Suppressor macrophage (primary cell): ENCODE results near the gene CPE.
"Not testable (repeated sequence)": the region's sequence is repeated elsewhere in the genome, so short reads cannot be mapped to it uniquely, and the experiment has no call there.

Source experiments
- DNase-seq, 4 experiments: peaks; one replicate each; pipeline ENCODE4 v3.0.0-alpha.2; 2020 to 2022
- total RNA-seq, 17 experiments: gene quantifications; one replicate each; lab custom pipeline; 2026; ENCODE audit warnings: mixed read lengths in 6 of 17, inconsistent platforms in 3 of 17; lab: John Stamatoyannopoulos, UW

CPE gene
- 0.31 to 12.6 (median 5.9) reads per million in 17 experiments for total RNA-seq

- peak; percentile 78 to 88 (median 83) for DNase-seq
Observed at GRCh38 chr4:165378745-165379677, at the start of gene CPE. Gene CPE (plus strand): TSS chr4:165379008. CDS start chr4:165379222, 214 bp downstream.

- DNase-seq = no peak
Observed at GRCh38 chr4:165330071-165330470, 48.7 kb upstream of the CPE start.

GRCh38 chr4:165330666-165331065 is 48.1 kb upstream of the CPE start:
- DNase-seq = no peak

GRCh38 chr4:165331359-165331758 is 47.4 kb upstream of the CPE start:
- DNase-seq = no peak

GRCh38 chr4:165331823-165332222 is 47.0 kb upstream of the CPE start:
- no peak for DNase-seq

GRCh38 chr4:165332502-165332901 is 46.3 kb upstream of the CPE start:
- DNase-seq = no peak

GRCh38 chr4:165335163-165335703 is 43.6 kb upstream of the CPE start:
- DNase-seq = no peak

- no peak for DNase-seq
Observed at GRCh38 chr4:165336743-165337142, 42.1 kb upstream of the CPE start.

GRCh38 chr4:165342340-165342739 is 36.5 kb upstream of the CPE start:
- not testable (repeated sequence) for DNase-seq

- DNase-seq = no peak
Observed at GRCh38 chr4:165343353-165344191, 35.2 kb upstream of the CPE start.

- DNase-seq = no peak
Observed at GRCh38 chr4:165345666-165346417, 33.0 kb upstream of the CPE start.

GRCh38 chr4:165347647-165348569 is 30.9 kb upstream of the CPE start:
- DNase-seq = no peak

GRCh38 chr4:165351359-165352130 is 27.3 kb upstream of the CPE start:
- DNase-seq = peak in 2 of 4 experiments; percentile 28 to 31

- DNase-seq = peak; percentile 36 to 65 (median 51)
Observed at GRCh38 chr4:165355900-165356300, 22.9 kb upstream of the CPE start.

GRCh38 chr4:165359506-165359905 is 19.3 kb upstream of the CPE start:
- peak; percentile 33 to 74 (median 62) for DNase-seq

- DNase-seq = peak in 3 of 4 experiments; percentile 38 to 49 (median 44)
Observed at GRCh38 chr4:165360041-165360695, 18.6 kb upstream of the CPE start.

GRCh38 chr4:165360985-165361670 is 17.7 kb upstream of the CPE start:
- DNase-seq = peak; percentile 55 to 83 (median 72)

GRCh38 chr4:165361810-165362209 is 17.0 kb upstream of the CPE start:
- DNase-seq = no peak
